SK-N-SH (cell line): ENCODE data around the gene CHMP1B. TPM values are rescaled to one million over a fixed set of nuclear protein-coding genes. Genes with fewer than 3 reads are reported as not detected.

Source experiments
- CTCF ChIA-PET: fragments of 300-600, 350-600 bp; formaldehyde crosslinking; extraction: SDS; loops from one replicate; lab custom pipeline; 2021; lab: Yijun Ruan, JAX
- POLR2A ChIA-PET: fragments of 350-600 bp; sonication (Branson Sonifier 250); formaldehyde crosslinking; extraction: SDS; loops from one replicate; lab custom pipeline; 2020; ENCODE audit warnings: antibody characterized with exemption, inconsistent platforms; lab: Yijun Ruan, JAX
- DNase-seq: peaks from one replicate; pipeline ENCODE4 v3.0.0; 2012
- H2AFZ ChIP-seq: fragments of 200-600 bp; sonication (generic); 2 replicates; pipeline ENCODE4 v1.8.1; 2016; ENCODE audit warnings: antibody characterized with exemption, mild to moderate bottlenecking, low read depth
- H3F3A ChIP-seq: fragments of 200-600 bp; sonication (generic); replicated peaks from 2 replicates; pipeline ENCODE3; 2016; ENCODE audit warnings: antibody characterized with exemption, mild to moderate bottlenecking; ENCODE audit not compliant: insufficient read depth
- H3K27ac ChIP-seq, 2 experiments: fragments of 200-500 bp in 1 of 2; fragments of 200-600 bp in 1 of 2; sonication (Bioruptor generic) in 1 of 2; sonication (generic), shearing (Covaris generic) in 1 of 2; 2 replicates each; pipeline versions ENCODE4 v1.5.1 to v1.6.1; 2014 to 2016; ENCODE audit warnings: low read depth in 2 of 2, inconsistent platforms in 1 of 2, low read length in 1 of 2, mild to moderate bottlenecking in 1 of 2, mixed read lengths in 1 of 2
- H3K27me3 ChIP-seq: fragments of 200-600 bp; sonication (generic), shearing (Covaris generic); 2 replicates; pipeline ENCODE4 v1.6.1; 2016; ENCODE audit warnings: mixed run types; ENCODE audit not compliant: insufficient read depth
- H3K36me3 ChIP-seq, 2 experiments: fragments of 200-500 bp in 1 of 2; fragments of 200-600 bp in 1 of 2; sonication (Bioruptor generic) in 1 of 2; sonication (generic) in 1 of 2; replicated peaks in 1 of 2; 2 replicates each; pipeline versions ENCODE3 to v1.5.1; 2014 to 2016; ENCODE audit warnings: low read length in 1 of 2, mild to moderate bottlenecking in 1 of 2; ENCODE audit not compliant: insufficient read depth in 2 of 2, control insufficient read depth in 1 of 2
- H3K4me1 ChIP-seq, 2 experiments: fragments of 200-500 bp in 1 of 2; fragments of 200-600 bp in 1 of 2; sonication (Bioruptor generic) in 1 of 2; sonication (generic), shearing (Covaris generic) in 1 of 2; 2 replicates each; pipeline versions ENCODE4 v1.5.1 to v1.6.1; 2014 to 2016; ENCODE audit warnings: low read depth in 1 of 2, low read length in 1 of 2, mixed run types in 1 of 2; ENCODE audit not compliant: insufficient read depth in 2 of 2, control insufficient read depth in 1 of 2
- H3K4me2 ChIP-seq: fragments of 200-600 bp; sonication (generic), shearing (Covaris generic); 2 replicates; pipeline ENCODE4 v1.6.1; 2017; ENCODE audit warnings: mixed run types
- H3K4me3 ChIP-seq, 2 experiments: fragments of 200-500 bp in 1 of 2; fragments of 200-600 bp in 1 of 2; sonication (Bioruptor generic) in 1 of 2; sonication (generic), shearing (Covaris generic) in 1 of 2; 2 replicates each; pipeline versions ENCODE4 v1.5.1 to v1.8.1; 2014 to 2016; ENCODE audit warnings: low read depth in 2 of 2, inconsistent platforms in 1 of 2, low read length in 1 of 2, mild to moderate bottlenecking in 1 of 2, mixed read lengths in 1 of 2, moderate library complexity in 1 of 2
- H3K79me2 ChIP-seq: fragments of 200-600 bp; sonication (generic); 2 replicates; pipeline ENCODE4 v1.8.1; 2017; ENCODE audit warnings: mild to moderate bottlenecking; ENCODE audit not compliant: insufficient read depth
- H3K9ac ChIP-seq: fragments of 200-600 bp; sonication (generic); 2 replicates; pipeline ENCODE4 v1.6.1; 2017; ENCODE audit warnings: mixed run types
- H3K9me2 ChIP-seq: fragments of 200-600 bp; sonication (generic); 2 replicates; pipeline ENCODE4 v1.6.1; 2017; ENCODE audit warnings: mixed run types
- H3K9me3 ChIP-seq: fragments of 200-600 bp; sonication (generic); 2 replicates; pipeline ENCODE4 v1.6.1; 2017; ENCODE audit warnings: mixed run types, mild to moderate bottlenecking, moderate library complexity
- H4K20me1 ChIP-seq: fragments of 200-600 bp; sonication (generic); 2 replicates; pipeline ENCODE4 v1.6.1; 2017; ENCODE audit warnings: mild to moderate bottlenecking, mixed run types; ENCODE audit not compliant: insufficient read depth
- ELF1 ChIP-seq: IDR thresholded peaks from 2 replicates; pipeline ENCODE4 v1.4.0; 2012
- EP300 ChIP-seq, 2 experiments: IDR thresholded peaks; 2 replicates each; pipeline versions ENCODE4 v1.4.0 to v1.6.1; 2012; ENCODE audit warnings: borderline replicate concordance in 1 of 2, low read depth in 1 of 2, low read length in 1 of 2
- EZH2phosphoT487 ChIP-seq: fragments of 200-600 bp; sonication (generic); IDR thresholded peaks from 2 replicates; pipeline ENCODE4 v1.6.1; 2017; ENCODE audit warnings: low read depth, mixed run types, mild to moderate bottlenecking, antibody characterized with exemption, moderate library complexity, borderline replicate concordance
- FOXM1 ChIP-seq: IDR thresholded peaks from 2 replicates; pipeline ENCODE4 v1.4.0; 2012; ENCODE audit warnings: low read depth, mild to moderate bottlenecking
- MXI1 ChIP-seq: IDR thresholded peaks from 2 replicates; pipeline ENCODE4 v1.6.1; 2012; ENCODE audit warnings: mild to moderate bottlenecking, low read depth, low read length, improper control_type of control experiment
- NFIC ChIP-seq: IDR thresholded peaks from 2 replicates; pipeline ENCODE4 v1.4.0; 2012; ENCODE audit warnings: borderline replicate concordance
- NRF1 ChIP-seq: IDR thresholded peaks from 2 replicates; pipeline ENCODE4 v1.6.1; 2012; ENCODE audit warnings: low read depth, mild to moderate bottlenecking, low read length
- POLR2AphosphoS5 ChIP-seq: IDR thresholded peaks from 2 replicates; pipeline ENCODE4 v1.6.1; 2012; ENCODE audit warnings: low read depth, low read length
- RAD21 ChIP-seq: IDR thresholded peaks from 2 replicates; pipeline ENCODE4 v1.6.1; 2012; ENCODE audit warnings: mild to moderate bottlenecking, low read length
- RCOR1 ChIP-seq: fragments of 150-350 bp; IDR thresholded peaks from 2 replicates; pipeline ENCODE4 v1.6.1; 2017; ENCODE audit warnings: antibody characterized with exemption, low read length
- SIN3A ChIP-seq: IDR thresholded peaks from 2 replicates; pipeline ENCODE4 v1.6.1; 2012; ENCODE audit warnings: low read depth, mild to moderate bottlenecking, low read length, moderate library complexity, borderline replicate concordance
- TAF1 ChIP-seq: IDR thresholded peaks from 2 replicates; pipeline ENCODE4 v1.6.1; 2012; ENCODE audit warnings: low read depth, mild to moderate bottlenecking, low read length, moderate library complexity, borderline replicate concordance
- TCF12 ChIP-seq: IDR thresholded peaks from 2 replicates; pipeline ENCODE4 v1.4.0; 2012
- TEAD4 ChIP-seq: IDR thresholded peaks from 2 replicates; pipeline ENCODE4 v1.4.0; 2012; ENCODE audit warnings: mild to moderate bottlenecking, borderline replicate concordance; ENCODE audit not compliant: insufficient read depth
- YY1 ChIP-seq: IDR thresholded peaks from 2 replicates; pipeline ENCODE4 v1.4.0; 2012; ENCODE audit warnings: low read depth, mild to moderate bottlenecking
- WGBS: methylation state at CpG from one replicate; pipeline ENCODE4 v1.1.6; 2017; ENCODE audit warnings: low lambda C conversion rate; 5-methylcytosine and 5-hydroxymethylcytosine counted together
- polyA plus RNA-seq, 3 experiments: library from polyadenylated mRNA; depleted of rRNA; stranded (reverse); fragments of >200 nt; gene quantifications; 2 replicates each; pipeline ENCODE4 v1.2.3, GENCODE V29; 2012
- TF ChIP-seq, protein P1 (sequence below): fragments of 150-350 bp; IDR thresholded peaks from 2 replicates; pipeline ENCODE4 v1.6.1; 2017; ENCODE audit warnings: antibody characterized with exemption, low read length, low read depth, borderline replicate concordance
- TF ChIP-seq, protein P2 (sequence below): IDR thresholded peaks from 2 replicates; pipeline ENCODE4 v1.6.1; 2012; ENCODE audit warnings: mild to moderate bottlenecking, low read depth, low read length, moderate library complexity
- TF ChIP-seq, protein P3 (sequence below): IDR thresholded peaks from 2 replicates; pipeline ENCODE4 v1.4.0; 2012; ENCODE audit warnings: low read depth, borderline replicate concordance

The CHMP1B gene
- polyA plus RNA-seq, 1 of the 3 experiments (the other 2 are of a cell fraction): 52.4 TPM

DNA sequence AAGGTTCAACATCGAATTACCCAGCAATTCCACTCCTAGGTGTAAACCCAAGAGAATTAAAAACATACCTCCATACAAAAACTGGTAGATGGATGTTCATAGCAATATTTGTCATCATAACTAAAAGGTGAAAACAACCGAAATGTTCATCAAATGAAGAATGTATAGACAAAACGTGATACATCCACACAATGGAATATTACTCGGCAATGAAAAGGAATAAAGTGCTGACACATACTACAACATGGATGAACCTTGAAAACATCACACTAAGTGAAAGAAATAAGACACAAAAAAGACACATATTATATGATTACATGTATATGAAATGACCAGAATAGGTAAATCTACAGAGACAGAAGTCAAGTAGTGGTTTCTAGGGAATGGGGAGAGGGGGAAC is 20.6 kb upstream of the CHMP1B start:
- no peak for TF ChIP-seq EP300 (IDR thresholded peaks at IDR 0.05; ENCODE audit: borderline replicate concordance in 1 of 2, low read depth in 1 of 2, low read length in 1 of 2)
- TF ChIP-seq, protein P1, sequence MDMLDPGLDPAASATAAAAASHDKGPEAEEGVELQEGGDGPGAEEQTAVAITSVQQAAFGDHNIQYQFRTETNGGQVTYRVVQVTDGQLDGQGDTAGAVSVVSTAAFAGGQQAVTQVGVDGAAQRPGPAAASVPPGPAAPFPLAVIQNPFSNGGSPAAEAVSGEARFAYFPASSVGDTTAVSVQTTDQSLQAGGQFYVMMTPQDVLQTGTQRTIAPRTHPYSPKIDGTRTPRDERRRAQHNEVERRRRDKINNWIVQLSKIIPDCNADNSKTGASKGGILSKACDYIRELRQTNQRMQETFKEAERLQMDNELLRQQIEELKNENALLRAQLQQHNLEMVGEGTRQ: no peak
- no peak for TF ChIP-seq POLR2AphosphoS5
- TF ChIP-seq, protein P2, sequence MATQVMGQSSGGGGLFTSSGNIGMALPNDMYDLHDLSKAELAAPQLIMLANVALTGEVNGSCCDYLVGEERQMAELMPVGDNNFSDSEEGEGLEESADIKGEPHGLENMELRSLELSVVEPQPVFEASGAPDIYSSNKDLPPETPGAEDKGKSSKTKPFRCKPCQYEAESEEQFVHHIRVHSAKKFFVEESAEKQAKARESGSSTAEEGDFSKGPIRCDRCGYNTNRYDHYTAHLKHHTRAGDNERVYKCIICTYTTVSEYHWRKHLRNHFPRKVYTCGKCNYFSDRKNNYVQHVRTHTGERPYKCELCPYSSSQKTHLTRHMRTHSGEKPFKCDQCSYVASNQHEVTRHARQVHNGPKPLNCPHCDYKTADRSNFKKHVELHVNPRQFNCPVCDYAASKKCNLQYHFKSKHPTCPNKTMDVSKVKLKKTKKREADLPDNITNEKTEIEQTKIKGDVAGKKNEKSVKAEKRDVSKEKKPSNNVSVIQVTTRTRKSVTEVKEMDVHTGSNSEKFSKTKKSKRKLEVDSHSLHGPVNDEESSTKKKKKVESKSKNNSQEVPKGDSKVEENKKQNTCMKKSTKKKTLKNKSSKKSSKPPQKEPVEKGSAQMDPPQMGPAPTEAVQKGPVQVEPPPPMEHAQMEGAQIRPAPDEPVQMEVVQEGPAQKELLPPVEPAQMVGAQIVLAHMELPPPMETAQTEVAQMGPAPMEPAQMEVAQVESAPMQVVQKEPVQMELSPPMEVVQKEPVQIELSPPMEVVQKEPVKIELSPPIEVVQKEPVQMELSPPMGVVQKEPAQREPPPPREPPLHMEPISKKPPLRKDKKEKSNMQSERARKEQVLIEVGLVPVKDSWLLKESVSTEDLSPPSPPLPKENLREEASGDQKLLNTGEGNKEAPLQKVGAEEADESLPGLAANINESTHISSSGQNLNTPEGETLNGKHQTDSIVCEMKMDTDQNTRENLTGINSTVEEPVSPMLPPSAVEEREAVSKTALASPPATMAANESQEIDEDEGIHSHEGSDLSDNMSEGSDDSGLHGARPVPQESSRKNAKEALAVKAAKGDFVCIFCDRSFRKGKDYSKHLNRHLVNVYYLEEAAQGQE: no peak
- no peak for TF ChIP-seq ELF1
- TF ChIP-seq YY1: no peak
- TF ChIP-seq TCF12: no peak
- TF ChIP-seq, protein P3, sequence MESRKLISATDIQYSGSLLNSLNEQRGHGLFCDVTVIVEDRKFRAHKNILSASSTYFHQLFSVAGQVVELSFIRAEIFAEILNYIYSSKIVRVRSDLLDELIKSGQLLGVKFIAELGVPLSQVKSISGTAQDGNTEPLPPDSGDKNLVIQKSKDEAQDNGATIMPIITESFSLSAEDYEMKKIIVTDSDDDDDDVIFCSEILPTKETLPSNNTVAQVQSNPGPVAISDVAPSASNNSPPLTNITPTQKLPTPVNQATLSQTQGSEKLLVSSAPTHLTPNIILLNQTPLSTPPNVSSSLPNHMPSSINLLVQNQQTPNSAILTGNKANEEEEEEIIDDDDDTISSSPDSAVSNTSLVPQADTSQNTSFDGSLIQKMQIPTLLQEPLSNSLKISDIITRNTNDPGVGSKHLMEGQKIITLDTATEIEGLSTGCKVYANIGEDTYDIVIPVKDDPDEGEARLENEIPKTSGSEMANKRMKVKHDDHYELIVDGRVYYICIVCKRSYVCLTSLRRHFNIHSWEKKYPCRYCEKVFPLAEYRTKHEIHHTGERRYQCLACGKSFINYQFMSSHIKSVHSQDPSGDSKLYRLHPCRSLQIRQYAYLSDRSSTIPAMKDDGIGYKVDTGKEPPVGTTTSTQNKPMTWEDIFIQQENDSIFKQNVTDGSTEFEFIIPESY: no peak
- no peak for TF ChIP-seq MXI1
- TF ChIP-seq NRF1: no peak
- TF ChIP-seq RAD21: no peak
- no peak for TF ChIP-seq TAF1
- no peak for TF ChIP-seq SIN3A
- TF ChIP-seq TEAD4: no peak
- no peak for TF ChIP-seq EZH2phosphoT487
- no peak for TF ChIP-seq NFIC
- no peak for TF ChIP-seq FOXM1
- no peak for TF ChIP-seq RCOR1
- Histone ChIP-seq H3K9ac (no peak overlapping the region), H3K27me3 (peaks cover 18% of the 10 kb centered on the region; the same call in 1 of the 2 replicates), H3K36me3 (no peaks in the 10 kb centered on the region), H3K4me3 (no peak overlapping the region), H3K4me1 (no peaks in the 10 kb centered on the region), H3K9me2 (no peaks in the 10 kb centered on the region), H2AFZ (no peak overlapping the region), H3F3A (no peaks in the 10 kb centered on the region), H4K20me1 (no peaks in the 10 kb centered on the region), H3K4me2 (no peak overlapping the region), H3K27ac (no peak overlapping the region), H3K9me3 (no peaks in the 10 kb centered on the region), H3K79me2 (no peaks in the 10 kb centered on the region)
- 15% methylated on average over 4 of the region's 4 CpGs for WGBS
- ChIA-PET POLR2A (interaction anchor here (0.5 kb wide), 1 partner anchor 85 kb away, joined by 5 read pairs; no protein-coding TSS in a partner anchor), CTCF (no interaction called here)
- no peak for DNase-seq
